Smooth muscle cell (in vitro differentiated cells): Measurements from ENCODE around the gene NDC1. TPM values are rescaled to one million over a fixed set of nuclear protein-coding genes. Genes with fewer than 3 reads are reported as not detected.
"Not testable (repeated sequence)": the region's sequence is repeated elsewhere in the genome, so short reads cannot be mapped to it uniquely, and the experiment has no call there.

Experiments used
- DNase-seq: peaks from one replicate; lab custom pipeline; 2025; ENCODE audit not compliant: unreplicated experiment; lab: John Stamatoyannopoulos, UW
- H2AFZ ChIP-seq: fragments of 200-600 bp; sonication (generic); 2 replicates; pipeline ENCODE4 v1.6.0; 2016; ENCODE audit warnings: antibody characterized with exemption, low read depth, mild to moderate bottlenecking
- H3F3A ChIP-seq: fragments of 200-600 bp; sonication (generic); 2 replicates; pipeline ENCODE4 v1.6.0; 2017; ENCODE audit warnings: antibody characterized with exemption, low read depth
- H3K27ac ChIP-seq: fragments of 200-600 bp; sonication (generic); 2 replicates; pipeline ENCODE4 v1.5.1; 2016; ENCODE audit warnings: low read depth, mild to moderate bottlenecking
- H3K27me3 ChIP-seq: fragments of 200-600 bp; sonication (generic); 2 replicates; pipeline ENCODE4 v1.6.1; 2016; ENCODE audit warnings: low read depth, mild to moderate bottlenecking
- H3K36me3 ChIP-seq: fragments of 200-600 bp; sonication (generic); 2 replicates; pipeline ENCODE4 v1.5.1; 2016; ENCODE audit warnings: low read depth
- H3K4me1 ChIP-seq: fragments of 200-600 bp; sonication (generic); 2 replicates; pipeline ENCODE4 v1.5.1; 2016; ENCODE audit warnings: low read depth
- H3K4me2 ChIP-seq: fragments of 200-600 bp; sonication (generic); 2 replicates; pipeline ENCODE4 v1.6.0; 2016; ENCODE audit warnings: mild to moderate bottlenecking
- H3K4me3 ChIP-seq: fragments of 200-600 bp; sonication (generic); 2 replicates; pipeline ENCODE4 v1.5.1; 2016; ENCODE audit warnings: mild to moderate bottlenecking
- H3K79me2 ChIP-seq: fragments of 200-600 bp; sonication (generic); 2 replicates; pipeline ENCODE4 v1.6.0; 2016; ENCODE audit warnings: low read depth, mild to moderate bottlenecking
- H3K9ac ChIP-seq: fragments of 200-600 bp; sonication (generic); 2 replicates; pipeline ENCODE4 v1.6.0; 2016; ENCODE audit warnings: low read depth
- H3K9me3 ChIP-seq: fragments of 200-600 bp; sonication (generic); replicated peaks from 2 replicates; pipeline ENCODE4 v1.5.1; 2016; ENCODE audit warnings: low read depth
- H4K20me1 ChIP-seq: fragments of 200-600 bp; sonication (generic); 2 replicates; pipeline ENCODE4 v1.6.0; 2016; ENCODE audit warnings: low read depth
- WGBS: methylation state at CpG from one replicate; pipeline ENCODE4 v1.1.7; 2016; ENCODE audit warnings: low lambda C conversion rate; 5-methylcytosine and 5-hydroxymethylcytosine counted together
- polyA plus RNA-seq: library from polyadenylated mRNA; unstranded; fragments of >200 nt; fragmentation: Nextera tagmentation; extraction: Ambion mirVana; gene quantifications from 2 replicates; pipeline ENCODE4 v1.2.1, GENCODE V29; 2016
- total RNA-seq: library from RNA; depleted of rRNA; stranded (reverse); fragments of >200 nt; gene quantifications from 2 replicates; pipeline ENCODE4 v1.2.3, GENCODE V29; 2014
- TF ChIP-seq, protein P1 (sequence below): fragments of 200-600 bp; sonication (generic); IDR thresholded peaks from 2 replicates; pipeline ENCODE4 v1.5.1; 2017; ENCODE audit warnings: borderline replicate concordance, mild to moderate bottlenecking, antibody characterized with exemption; ENCODE audit not compliant: insufficient read depth, poor library complexity, severe bottlenecking

NDC1 gene
- total and polyA plus RNA-seq, 2 experiments from 2014 or later = 5.5 to 20.2 TPM

DNA sequence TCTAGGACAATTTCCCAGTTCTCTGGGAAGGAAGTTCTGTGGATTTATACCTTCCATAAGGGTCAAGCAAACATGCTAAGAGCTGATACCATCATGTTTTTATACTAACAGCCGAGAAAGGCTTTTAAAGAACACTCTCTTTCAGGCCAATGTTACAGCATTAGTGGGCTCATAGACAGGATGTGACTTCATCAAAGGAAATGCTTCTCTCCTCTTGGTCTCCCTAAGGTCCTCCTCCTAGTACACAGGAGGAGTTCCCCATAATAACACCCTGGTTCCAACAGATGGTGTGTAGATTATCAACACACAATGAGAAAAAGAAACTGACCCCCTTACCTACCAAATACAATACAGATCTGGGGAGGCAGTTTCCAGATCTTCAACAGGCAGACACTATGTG lies 72.4 kb downstream of the NDC1 start:
- DNase-seq = no peak
- Histone ChIP-seq H3K79me2 (no peaks in the 10 kb centered on the region), H2AFZ (peak overlapping the region; percentile 34), H3K9ac (peak overlapping the region; percentile 33), H3K4me1 (peaks cover 9% of the 10 kb centered on the region), H3K4me3 (no peak overlapping the region), H3K36me3 (no peaks in the 10 kb centered on the region), H3K9me3 (no peaks in the 10 kb centered on the region), H3K27ac (peak overlapping the region; percentile 83), H3K4me2 (peak overlapping the region; percentile 82), H3K27me3 (no peaks in the 10 kb centered on the region), H4K20me1 (no peaks in the 10 kb centered on the region), H3F3A (peaks cover 6% of the 10 kb centered on the region)
- WGBS = 28% methylated on average over 1 of the region's 1 CpG
- TF ChIP-seq, protein P1, sequence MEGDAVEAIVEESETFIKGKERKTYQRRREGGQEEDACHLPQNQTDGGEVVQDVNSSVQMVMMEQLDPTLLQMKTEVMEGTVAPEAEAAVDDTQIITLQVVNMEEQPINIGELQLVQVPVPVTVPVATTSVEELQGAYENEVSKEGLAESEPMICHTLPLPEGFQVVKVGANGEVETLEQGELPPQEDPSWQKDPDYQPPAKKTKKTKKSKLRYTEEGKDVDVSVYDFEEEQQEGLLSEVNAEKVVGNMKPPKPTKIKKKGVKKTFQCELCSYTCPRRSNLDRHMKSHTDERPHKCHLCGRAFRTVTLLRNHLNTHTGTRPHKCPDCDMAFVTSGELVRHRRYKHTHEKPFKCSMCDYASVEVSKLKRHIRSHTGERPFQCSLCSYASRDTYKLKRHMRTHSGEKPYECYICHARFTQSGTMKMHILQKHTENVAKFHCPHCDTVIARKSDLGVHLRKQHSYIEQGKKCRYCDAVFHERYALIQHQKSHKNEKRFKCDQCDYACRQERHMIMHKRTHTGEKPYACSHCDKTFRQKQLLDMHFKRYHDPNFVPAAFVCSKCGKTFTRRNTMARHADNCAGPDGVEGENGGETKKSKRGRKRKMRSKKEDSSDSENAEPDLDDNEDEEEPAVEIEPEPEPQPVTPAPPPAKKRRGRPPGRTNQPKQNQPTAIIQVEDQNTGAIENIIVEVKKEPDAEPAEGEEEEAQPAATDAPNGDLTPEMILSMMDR = no peak

DNA sequence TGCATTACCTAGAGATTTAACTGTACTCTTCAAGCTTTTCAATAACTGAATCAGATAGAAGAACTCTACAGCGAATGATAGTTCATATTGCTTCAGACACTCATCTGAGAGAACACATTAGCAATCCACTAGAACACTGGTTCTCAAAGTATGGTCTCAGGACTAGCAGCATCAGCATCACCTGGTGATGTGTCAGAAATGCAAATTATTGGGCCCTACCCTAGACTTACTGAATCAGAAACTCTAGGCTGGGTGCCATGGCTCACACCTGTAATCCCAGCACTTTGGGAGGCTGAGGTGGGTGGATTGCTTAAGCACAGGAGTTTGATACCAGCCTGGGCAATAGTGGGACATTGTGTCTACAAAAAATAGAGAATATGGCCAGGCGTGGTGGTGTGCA lies 74.2 kb downstream of the NDC1 start:
- H3K36me3 ChIP-seq = no peaks in the 10 kb centered on the region
- 93% methylated on average over 2 of the region's 2 CpGs for WGBS
- no peak overlapping the region for H3K4me3 ChIP-seq
- no peak overlapping the region for H3K4me2 ChIP-seq
- no peaks in the 10 kb centered on the region for H3K9me3 ChIP-seq
- H2AFZ ChIP-seq = no peak overlapping the region
- DNase-seq = no peak
- H3K4me1 ChIP-seq = peaks cover 9% of the 10 kb centered on the region
- H3K27ac ChIP-seq = no peak overlapping the region
- no peaks in the 10 kb centered on the region for H3K79me2 ChIP-seq
- no peaks in the 10 kb centered on the region for H4K20me1 ChIP-seq
- TF ChIP-seq, protein P1 = no peak
- H3F3A ChIP-seq = peaks cover 6% of the 10 kb centered on the region
- no peaks in the 10 kb centered on the region for H3K27me3 ChIP-seq
- no peak overlapping the region for H3K9ac ChIP-seq

DNA sequence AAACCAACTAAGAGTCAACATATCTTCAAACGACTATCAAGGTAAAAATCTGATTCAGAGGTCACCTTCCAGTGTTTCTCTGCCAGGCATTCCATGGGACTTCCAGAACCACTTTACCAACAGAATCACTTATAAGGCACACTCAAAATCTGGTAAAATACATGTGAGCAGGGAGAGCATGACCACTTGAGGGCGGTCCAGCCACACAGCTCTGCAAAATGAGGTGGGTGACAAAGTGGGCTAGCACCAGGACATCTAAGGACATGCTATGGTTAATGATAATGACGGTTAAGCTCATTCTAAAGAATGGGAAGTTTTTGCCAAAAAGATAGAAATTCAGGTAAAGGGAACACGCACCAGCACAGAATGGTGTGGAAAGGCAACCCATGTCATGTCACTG lies 74.6 kb downstream of the NDC1 start:
- Histone ChIP-seq H3K4me1 (peaks cover 9% of the 10 kb centered on the region), H3K27ac (no peak overlapping the region), H3K27me3 (no peaks in the 10 kb centered on the region), H3K79me2 (no peaks in the 10 kb centered on the region), H2AFZ (no peak overlapping the region), H3F3A (peaks cover 6% of the 10 kb centered on the region), H3K4me3 (no peak overlapping the region), H3K4me2 (no peak overlapping the region), H3K9me3 (no peaks in the 10 kb centered on the region), H3K36me3 (no peaks in the 10 kb centered on the region), H3K9ac (no peak overlapping the region), H4K20me1 (no peaks in the 10 kb centered on the region)
- TF ChIP-seq, protein P1 = no peak
- DNase-seq = no peak
- 94% methylated on average over 4 of the region's 4 CpGs for WGBS

DNA sequence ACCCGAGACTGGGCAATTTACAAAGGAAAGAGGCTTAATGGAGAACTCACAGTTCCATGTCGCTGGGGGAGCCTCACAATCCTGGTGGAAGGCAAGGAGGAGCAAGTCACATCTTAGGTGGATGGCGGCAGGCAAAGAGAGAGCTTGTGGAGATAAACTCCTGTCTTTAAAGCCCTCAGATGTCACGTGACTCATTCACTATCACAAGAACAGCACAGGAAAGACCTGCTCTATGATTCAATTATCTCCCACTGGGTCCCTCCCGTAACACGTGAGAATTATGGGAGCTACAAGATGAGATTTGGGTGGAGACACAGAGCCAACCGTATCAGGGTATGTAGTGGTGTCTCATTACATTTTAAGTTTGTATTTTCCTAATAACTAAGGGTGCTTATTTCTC lies 77.6 kb downstream of the NDC1 start:
- not testable (repeated sequence) for H3K27ac ChIP-seq, H3K4me3 ChIP-seq, H3K9me3 ChIP-seq, H4K20me1 ChIP-seq, H2AFZ ChIP-seq, H3K27me3 ChIP-seq, H3K9ac ChIP-seq, H3K4me1 ChIP-seq, H3K36me3 ChIP-seq, H3K79me2 ChIP-seq, H3F3A ChIP-seq, H3K4me2 ChIP-seq, DNase-seq
- WGBS = 83% methylated on average over 7 of the region's 7 CpGs
